Measurements from ENCODE around the gene SNX2.

GRCh38 chr5:122755783-122756182 lies 19.1 kb upstream of the SNX2 start:
- TF ChIP-seq SUZ12 (IDR thresholded peaks at IDR 0.05) = no peak
- no peak for TF ChIP-seq CTBP1 (IDR thresholded peaks at IDR 0.05; ENCODE audit: borderline replicate concordance)
- TF ChIP-seq ELF4 (IDR thresholded peaks at IDR 0.05) = no peak
- no peak for TF ChIP-seq FOXM1 (IDR thresholded peaks at IDR 0.05; ENCODE audit: borderline replicate concordance)
- TF ChIP-seq NFRKB (IDR thresholded peaks at IDR 0.05) = no peak
- TF ChIP-seq LEF1 (IDR thresholded peaks at IDR 0.05; ENCODE audit: borderline replicate concordance) = no peak
- TF ChIP-seq ZNF384 (IDR thresholded peaks at IDR 0.05) = no peak
